Left lung (tissue), 10 donors: ENCODE data around the gene WASL. TPM values are rescaled to one million over a fixed set of nuclear protein-coding genes. Genes with fewer than 3 reads are reported as not detected.

Experiments used
- ATAC-seq: fragments of 200-7000 bp; cut with Tn5 transposase; one replicate; pipeline ENCODE4 v1.9.1; 2020; ENCODE audit warnings: moderate library complexity
- DNase-seq, 4 donors: peaks; one replicate each; pipeline ENCODE4 v3.0.0-alpha.2; 2013 to 2020
- H3K27ac ChIP-seq, 2 donors: fragments of 200-600 bp; sonication (generic) in 1 of 2; one replicate each; pipeline versions ENCODE4 v1.5.0 to v1.8.0; 2020 to 2021
- H3K27me3 ChIP-seq, 2 donors: fragments of 200-600 bp; sonication (generic) in 1 of 2; one replicate each; pipeline versions ENCODE4 v1.5.0 to v1.8.0; 2020 to 2021
- H3K36me3 ChIP-seq, 2 donors: fragments of 200-600 bp; sonication (generic) in 1 of 2; one replicate each; pipeline versions ENCODE4 v1.5.0 to v1.8.0; 2020 to 2021
- H3K4me1 ChIP-seq, 2 donors: fragments of 200-600 bp; one replicate each; pipeline ENCODE4 v1.8.0; 2021
- H3K4me3 ChIP-seq, 2 donors: fragments of 200-600 bp; sonication (generic) in 1 of 2; one replicate each; pipeline versions ENCODE4 v1.5.0 to v1.8.0; 2020 to 2021; ENCODE audit warnings: mild to moderate bottlenecking in 1 of 2
- H3K9me3 ChIP-seq, 2 donors: fragments of 200-600 bp; sonication (generic) in 1 of 2; one replicate each; pipeline versions ENCODE4 v1.5.0 to v1.8.0; 2020 to 2021
- intact Hi-C, 2 donors: fragments of 100-400 bp; cut with DNase I; formaldehyde crosslinking; loops; one replicate each; pipeline versions ENCODE4 v1.11.2 to v1.14.2; 2022
- polyA plus RNA-seq, 6 donors: library from polyadenylated mRNA; unstranded; fragments of 120-200 nt; gene quantifications; one replicate each; pipeline ENCODE4 v1.2.1, GENCODE V29; 2013; ENCODE audit not compliant: insufficient read length in 6 of 6
- total RNA-seq, 2 donors: library from RNA; stranded (reverse); fragmentation: NEBNext Ultra II Directional; extraction: Animal tissue kit (Norgen Biotek cat#: 25700); gene quantifications; one replicate each; pipeline ENCODE4 v1.2.1, GENCODE V29; 2021
- TF ChIP-seq, protein P1 (sequence below), 2 donors: fragments of 200-600 bp; sonication (generic) in 1 of 2; IDR thresholded peaks; one replicate each; pipeline versions ENCODE4 v1.5.0 to v1.8.0; 2021; ENCODE audit warnings: antibody characterized with exemption in 2 of 2
- donor health status: DM: no; HTN: yes; CAD: no.
- donor health status: DM: no; HTN: no; CAD: no.

WASL gene
- total and polyA plus RNA-seq, 8 donors: 30.4 to 54.5 (median 53.4) TPM

DNA sequence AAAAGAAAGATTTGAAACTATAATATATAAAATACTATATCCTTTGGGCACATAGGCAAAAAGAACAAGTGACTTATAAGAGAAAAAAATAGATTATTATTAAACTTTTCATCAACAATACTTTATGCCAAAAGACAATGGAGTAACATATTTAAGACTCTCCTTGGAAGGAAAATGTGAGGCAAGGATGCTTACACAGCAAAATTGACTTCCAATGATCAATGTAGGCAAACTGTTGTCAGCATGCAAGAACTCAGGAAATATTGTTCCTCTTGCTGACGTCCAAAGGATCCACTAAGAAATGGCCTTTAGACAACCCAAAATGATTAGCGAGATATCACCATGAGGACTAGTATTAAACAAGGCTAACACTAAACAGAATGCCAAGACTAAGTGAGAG lies 116.0 kb downstream of the WASL start:
- Histone ChIP-seq H3K27me3 (no peaks in the 10 kb centered on the region), H3K36me3 (no peaks in the 10 kb centered on the region), H3K4me1 (no peaks in the 10 kb centered on the region), H3K4me3 (no peak overlapping the region), H3K9me3 (no peaks in the 10 kb centered on the region), H3K27ac (no peak overlapping the region)
- DNase-seq (no peak), ATAC-seq (no peak)
- intact Hi-C loops: no loop called here
- TF ChIP-seq, protein P1, sequence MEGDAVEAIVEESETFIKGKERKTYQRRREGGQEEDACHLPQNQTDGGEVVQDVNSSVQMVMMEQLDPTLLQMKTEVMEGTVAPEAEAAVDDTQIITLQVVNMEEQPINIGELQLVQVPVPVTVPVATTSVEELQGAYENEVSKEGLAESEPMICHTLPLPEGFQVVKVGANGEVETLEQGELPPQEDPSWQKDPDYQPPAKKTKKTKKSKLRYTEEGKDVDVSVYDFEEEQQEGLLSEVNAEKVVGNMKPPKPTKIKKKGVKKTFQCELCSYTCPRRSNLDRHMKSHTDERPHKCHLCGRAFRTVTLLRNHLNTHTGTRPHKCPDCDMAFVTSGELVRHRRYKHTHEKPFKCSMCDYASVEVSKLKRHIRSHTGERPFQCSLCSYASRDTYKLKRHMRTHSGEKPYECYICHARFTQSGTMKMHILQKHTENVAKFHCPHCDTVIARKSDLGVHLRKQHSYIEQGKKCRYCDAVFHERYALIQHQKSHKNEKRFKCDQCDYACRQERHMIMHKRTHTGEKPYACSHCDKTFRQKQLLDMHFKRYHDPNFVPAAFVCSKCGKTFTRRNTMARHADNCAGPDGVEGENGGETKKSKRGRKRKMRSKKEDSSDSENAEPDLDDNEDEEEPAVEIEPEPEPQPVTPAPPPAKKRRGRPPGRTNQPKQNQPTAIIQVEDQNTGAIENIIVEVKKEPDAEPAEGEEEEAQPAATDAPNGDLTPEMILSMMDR (IDR thresholded peaks at IDR 0.05): no peak

Other genes with a start within 250 kb of the WASL start
- gene IQUB, start 214.4 kb downstream of the WASL start, total RNA-seq: 1 to 10 TPM in 1 of 2 donors, under 1 TPM in 1; 0.87 to 1.3 TPM
- 1 to 10 TPM; 1.3 to 3.8 (median 3.0) TPM for gene IQUB, start 214.4 kb downstream of the WASL start, polyA plus RNA-seq
- 10 to 100 TPM; 55.2 to 66.6 TPM for gene NDUFA5, start 191.2 kb downstream of the WASL start, total RNA-seq
- gene NDUFA5, start 191.2 kb downstream of the WASL start, polyA plus RNA-seq: 100 to 1,000 TPM; 126 to 158 (median 140) TPM
- gene ASB15, start 147.2 kb downstream of the WASL start, total RNA-seq: not detected
- gene ASB15, start 147.2 kb downstream of the WASL start, polyA plus RNA-seq: not detected
- not detected for gene LMOD2, start 93.1 kb downstream of the WASL start, total RNA-seq
- under 1 TPM in 1 of 6 donors, not detected in 5; 0.08 TPM for gene LMOD2, start 93.1 kb downstream of the WASL start, polyA plus RNA-seq
- gene HYAL4, start 96.2 kb upstream of the WASL start, total RNA-seq: not detected
- under 1 TPM in 3 of 6 donors, not detected in 3; 0.07 to 0.44 (median 0.09) TPM for gene HYAL4, start 96.2 kb upstream of the WASL start, polyA plus RNA-seq
- gene SPAM1, start 176.2 kb upstream of the WASL start, total RNA-seq: not detected
- gene SPAM1, start 176.2 kb upstream of the WASL start, polyA plus RNA-seq: not detected